Measurements from ENCODE around the gene CMSS1. TPM values are rescaled to one million over a fixed set of nuclear protein-coding genes. Genes with fewer than 3 reads are reported as not detected.
A peak's percentile ranks its signal among the peaks of the same experiment; 100 is the strongest.

The CMSS1 gene
- polyA plus RNA-seq, 1 of the 3 experiments (the other 2 are of a cell fraction): 9.1 TPM

- CTCF ChIA-PET: interaction anchor here (1.0 to 3.0 kb wide), 7 partner anchors 14 to 257 kb away, joined by 3 to 13 read pairs (median 3); no protein-coding TSS in a partner anchor
- no peaks in the 10 kb centered on the region for H3K36me3 ChIP-seq (replicated peaks in 1 of 2; ENCODE audit: control insufficient read depth in 1 of 2, insufficient read depth in 2 of 2, low read length in 1 of 2)
Observed at GRCh38 chr3:100088735-100089368, 271.2 kb downstream of the CMSS1 start.

GRCh38 chr3:100089812-100090668 is 272.4 kb downstream of the CMSS1 start:
- Histone ChIP-seq H3K9me3 (no peaks in the 10 kb centered on the region), H3K27me3 (ENCODE audit: insufficient read depth) (no peaks in the 10 kb centered on the region), H3K4me2 (peak overlapping the region; percentile 35; the same call in 1 of the 2 replicates), H3K9me2 (no peaks in the 10 kb centered on the region), H3K4me3 (ENCODE audit: low read depth in 2 of 2, low read length in 1 of 2) (no peak overlapping the region; a peak in 1 of 4 replicates), H4K20me1 (ENCODE audit: insufficient read depth) (no peaks in the 10 kb centered on the region), H3F3A (replicated peaks; ENCODE audit: insufficient read depth) (peaks cover 17% of the 10 kb centered on the region), H3K4me1 (ENCODE audit: control insufficient read depth in 1 of 2, insufficient read depth in 2 of 2, low read depth in 1 of 2, low read length in 1 of 2) (peaks cover 3 to 20% of the 10 kb centered on the region in 2 experiments), H3K79me2 (ENCODE audit: insufficient read depth) (no peaks in the 10 kb centered on the region), H3K27ac (ENCODE audit: low read depth in 2 of 2, low read length in 1 of 2) (peak overlapping the region in 1 of 2 experiments; percentile 52; a peak in 2 of 4 replicates), H3K36me3 (replicated peaks in 1 of 2; ENCODE audit: control insufficient read depth in 1 of 2, insufficient read depth in 2 of 2, low read length in 1 of 2) (no peaks in the 10 kb centered on the region), H3K9ac (no peak overlapping the region), H2AFZ (ENCODE audit: low read depth) (peak overlapping the region; percentile 42; the same call in 1 of the 2 replicates)
- CTCF ChIA-PET: interaction anchor here (0.5 to 3.0 kb wide), 7 partner anchors 21 to 847 kb away, joined by 3 to 13 read pairs (median 5); no protein-coding TSS in a partner anchor
- no peak for DNase-seq
- POLR2A ChIA-PET: no interaction called here
- TF ChIP-seq FOSL2 (IDR thresholded peaks at IDR 0.05; ENCODE audit: borderline replicate concordance, low read depth) (0 out of 2 replicates have a peak, but pooled peaks have one; percentile 19), RAD21 (IDR thresholded peaks at IDR 0.05; ENCODE audit: low read length) (peak; percentile 43), FOXJ3 (CRISPR knock-in tag; IDR thresholded peaks at IDR 0.05) (no peak), SMC3 (IDR thresholded peaks at IDR 0.05; ENCODE audit: low read depth, low read length) (peak; percentile 26; the same call in 1 of the 2 replicates)
- TF ChIP-seq, protein P1, sequence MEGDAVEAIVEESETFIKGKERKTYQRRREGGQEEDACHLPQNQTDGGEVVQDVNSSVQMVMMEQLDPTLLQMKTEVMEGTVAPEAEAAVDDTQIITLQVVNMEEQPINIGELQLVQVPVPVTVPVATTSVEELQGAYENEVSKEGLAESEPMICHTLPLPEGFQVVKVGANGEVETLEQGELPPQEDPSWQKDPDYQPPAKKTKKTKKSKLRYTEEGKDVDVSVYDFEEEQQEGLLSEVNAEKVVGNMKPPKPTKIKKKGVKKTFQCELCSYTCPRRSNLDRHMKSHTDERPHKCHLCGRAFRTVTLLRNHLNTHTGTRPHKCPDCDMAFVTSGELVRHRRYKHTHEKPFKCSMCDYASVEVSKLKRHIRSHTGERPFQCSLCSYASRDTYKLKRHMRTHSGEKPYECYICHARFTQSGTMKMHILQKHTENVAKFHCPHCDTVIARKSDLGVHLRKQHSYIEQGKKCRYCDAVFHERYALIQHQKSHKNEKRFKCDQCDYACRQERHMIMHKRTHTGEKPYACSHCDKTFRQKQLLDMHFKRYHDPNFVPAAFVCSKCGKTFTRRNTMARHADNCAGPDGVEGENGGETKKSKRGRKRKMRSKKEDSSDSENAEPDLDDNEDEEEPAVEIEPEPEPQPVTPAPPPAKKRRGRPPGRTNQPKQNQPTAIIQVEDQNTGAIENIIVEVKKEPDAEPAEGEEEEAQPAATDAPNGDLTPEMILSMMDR (IDR thresholded peaks at IDR 0.05): peak; percentile 62
- 62% methylated on average over 7 of the region's 7 CpGs for WGBS (ENCODE audit: low lambda C conversion rate)

More at GRCh38 chr3:100088735-100089368, 271.2 kb downstream of the CMSS1 start:
- WGBS (ENCODE audit: low lambda C conversion rate): 77% methylated on average over 2 of the region's 2 CpGs
- TF ChIP-seq GABPA (IDR thresholded peaks at IDR 0.05; ENCODE audit: low read depth) (no peak), TEAD4 (IDR thresholded peaks at IDR 0.05; ENCODE audit: borderline replicate concordance, insufficient read depth) (no peak)
- TF ChIP-seq, protein P2, sequence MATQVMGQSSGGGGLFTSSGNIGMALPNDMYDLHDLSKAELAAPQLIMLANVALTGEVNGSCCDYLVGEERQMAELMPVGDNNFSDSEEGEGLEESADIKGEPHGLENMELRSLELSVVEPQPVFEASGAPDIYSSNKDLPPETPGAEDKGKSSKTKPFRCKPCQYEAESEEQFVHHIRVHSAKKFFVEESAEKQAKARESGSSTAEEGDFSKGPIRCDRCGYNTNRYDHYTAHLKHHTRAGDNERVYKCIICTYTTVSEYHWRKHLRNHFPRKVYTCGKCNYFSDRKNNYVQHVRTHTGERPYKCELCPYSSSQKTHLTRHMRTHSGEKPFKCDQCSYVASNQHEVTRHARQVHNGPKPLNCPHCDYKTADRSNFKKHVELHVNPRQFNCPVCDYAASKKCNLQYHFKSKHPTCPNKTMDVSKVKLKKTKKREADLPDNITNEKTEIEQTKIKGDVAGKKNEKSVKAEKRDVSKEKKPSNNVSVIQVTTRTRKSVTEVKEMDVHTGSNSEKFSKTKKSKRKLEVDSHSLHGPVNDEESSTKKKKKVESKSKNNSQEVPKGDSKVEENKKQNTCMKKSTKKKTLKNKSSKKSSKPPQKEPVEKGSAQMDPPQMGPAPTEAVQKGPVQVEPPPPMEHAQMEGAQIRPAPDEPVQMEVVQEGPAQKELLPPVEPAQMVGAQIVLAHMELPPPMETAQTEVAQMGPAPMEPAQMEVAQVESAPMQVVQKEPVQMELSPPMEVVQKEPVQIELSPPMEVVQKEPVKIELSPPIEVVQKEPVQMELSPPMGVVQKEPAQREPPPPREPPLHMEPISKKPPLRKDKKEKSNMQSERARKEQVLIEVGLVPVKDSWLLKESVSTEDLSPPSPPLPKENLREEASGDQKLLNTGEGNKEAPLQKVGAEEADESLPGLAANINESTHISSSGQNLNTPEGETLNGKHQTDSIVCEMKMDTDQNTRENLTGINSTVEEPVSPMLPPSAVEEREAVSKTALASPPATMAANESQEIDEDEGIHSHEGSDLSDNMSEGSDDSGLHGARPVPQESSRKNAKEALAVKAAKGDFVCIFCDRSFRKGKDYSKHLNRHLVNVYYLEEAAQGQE (IDR thresholded peaks at IDR 0.05; ENCODE audit: low read depth, low read length): no peak
- TF ChIP-seq, protein P3, sequence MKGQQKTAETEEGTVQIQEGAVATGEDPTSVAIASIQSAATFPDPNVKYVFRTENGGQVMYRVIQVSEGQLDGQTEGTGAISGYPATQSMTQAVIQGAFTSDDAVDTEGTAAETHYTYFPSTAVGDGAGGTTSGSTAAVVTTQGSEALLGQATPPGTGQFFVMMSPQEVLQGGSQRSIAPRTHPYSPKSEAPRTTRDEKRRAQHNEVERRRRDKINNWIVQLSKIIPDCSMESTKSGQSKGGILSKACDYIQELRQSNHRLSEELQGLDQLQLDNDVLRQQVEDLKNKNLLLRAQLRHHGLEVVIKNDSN (IDR thresholded peaks at IDR 0.05; ENCODE audit: borderline replicate concordance, low read depth): no peak
- Histone ChIP-seq H3K79me2 (ENCODE audit: insufficient read depth) (no peaks in the 10 kb centered on the region), H3K4me3 (ENCODE audit: low read depth in 2 of 2, low read length in 1 of 2) (no peak overlapping the region), H4K20me1 (ENCODE audit: insufficient read depth) (no peaks in the 10 kb centered on the region), H3K9ac (no peak overlapping the region), H3K27me3 (ENCODE audit: insufficient read depth) (no peaks in the 10 kb centered on the region), H3K4me1 (ENCODE audit: control insufficient read depth in 1 of 2, insufficient read depth in 2 of 2, low read depth in 1 of 2, low read length in 1 of 2) (peaks cover 3 to 20% of the 10 kb centered on the region in 2 experiments), H3K9me3 (no peaks in the 10 kb centered on the region), H3F3A (replicated peaks; ENCODE audit: insufficient read depth) (peaks cover 14% of the 10 kb centered on the region), H3K4me2 (no peak overlapping the region), H3K9me2 (no peaks in the 10 kb centered on the region), H2AFZ (ENCODE audit: low read depth) (no peak overlapping the region), H3K27ac (ENCODE audit: low read depth in 2 of 2, low read length in 1 of 2) (peak overlapping the region in 1 of 2 experiments; percentile 52; a peak in 1 of 4 replicates)
- no peak for DNase-seq
- POLR2A ChIA-PET: no interaction called here

Data from SK-N-SH (cell line).